H9 (cell line): ENCODE data around the gene SRBD1. TPM values are rescaled to one million over a fixed set of nuclear protein-coding genes. Genes with fewer than 3 reads are reported as not detected.

Experiments used
- DNase-seq: peaks from one replicate; pipeline ENCODE4 v3.0.0-alpha.2; 2017
- H2AFZ ChIP-seq: one replicate; pipeline ENCODE4 v1.6.1; 2013; ENCODE audit warnings: mild to moderate bottlenecking, low read length, control low read depth, moderate library complexity
- H2AK5ac ChIP-seq: 2 replicates; pipeline ENCODE4 v1.6.1; 2013; ENCODE audit warnings: low read length, control low read depth, mixed read lengths; ENCODE audit not compliant: insufficient read length
- H2BK120ac ChIP-seq: one replicate; pipeline ENCODE4 v1.6.1; 2013; ENCODE audit warnings: low read depth, mild to moderate bottlenecking, low read length, control low read depth, inconsistent platforms; ENCODE audit not compliant: poor library complexity, severe bottlenecking
- H2BK12ac ChIP-seq: 2 replicates; pipeline ENCODE4 v1.6.1; 2013; ENCODE audit warnings: low read length, control low read depth, mixed read lengths, low read depth; ENCODE audit not compliant: insufficient read length
- H2BK15ac ChIP-seq: 2 replicates; pipeline ENCODE4 v1.6.1; 2013; ENCODE audit warnings: low read depth, low read length, control low read depth
- H2BK20ac ChIP-seq: one replicate; pipeline ENCODE4 v1.6.1; 2013; ENCODE audit warnings: low read depth, mild to moderate bottlenecking, low read length, control low read depth, inconsistent platforms; ENCODE audit not compliant: poor library complexity, severe bottlenecking
- H2BK5ac ChIP-seq: 2 replicates; pipeline ENCODE4 v1.6.1; 2013; ENCODE audit warnings: low read length, control low read depth, mixed read lengths; ENCODE audit not compliant: insufficient read length
- H3K14ac ChIP-seq: 2 replicates; pipeline ENCODE4 v1.6.1; 2013; ENCODE audit warnings: low read length, control low read depth; ENCODE audit not compliant: insufficient read depth
- H3K18ac ChIP-seq: 2 replicates; pipeline ENCODE4 v1.6.1; 2013; ENCODE audit warnings: low read depth, mild to moderate bottlenecking, mixed read lengths, low read length, control low read depth; ENCODE audit not compliant: insufficient read length
- H3K23ac ChIP-seq: 2 replicates; pipeline ENCODE4 v1.6.1; 2013; ENCODE audit warnings: low read length, control low read depth, mixed read lengths, low read depth; ENCODE audit not compliant: insufficient read length
- H3K23me2 ChIP-seq: 2 replicates; pipeline ENCODE4 v1.6.1; 2013; ENCODE audit warnings: low read depth, mild to moderate bottlenecking, mixed read lengths, low read length, control low read depth; ENCODE audit not compliant: insufficient read length, poor library complexity, severe bottlenecking
- H3K27ac ChIP-seq: 2 replicates; pipeline ENCODE4 v1.5.1; 2013; ENCODE audit warnings: low read length, control low read depth, mixed read lengths, low read depth; ENCODE audit not compliant: insufficient read length
- H3K27me3 ChIP-seq: 2 replicates; pipeline ENCODE4 v1.6.1; 2013; ENCODE audit warnings: low read length, control low read depth, inconsistent platforms; ENCODE audit not compliant: insufficient read depth
- H3K4ac ChIP-seq: 2 replicates; pipeline ENCODE4 v1.6.1; 2013; ENCODE audit warnings: low read depth, mild to moderate bottlenecking, control low read depth, inconsistent platforms, low read length, moderate library complexity
- H3K4me1 ChIP-seq: 2 replicates; pipeline ENCODE4 v1.6.1; 2013; ENCODE audit warnings: low read length, control low read depth, inconsistent platforms; ENCODE audit not compliant: insufficient read depth
- H3K4me2 ChIP-seq: 2 replicates; pipeline ENCODE4 v1.6.1; 2013; ENCODE audit warnings: low read length, control low read depth, mixed read lengths; ENCODE audit not compliant: insufficient read length, insufficient read depth
- H3K56ac ChIP-seq: 2 replicates; pipeline ENCODE4 v1.6.1; 2013; ENCODE audit warnings: low read depth, mild to moderate bottlenecking, mixed read lengths, low read length, control low read depth; ENCODE audit not compliant: insufficient read length
- H3K79me1 ChIP-seq: 2 replicates; pipeline ENCODE4 v1.6.1; 2013; ENCODE audit warnings: low read depth, mild to moderate bottlenecking, moderate library complexity, low read length, control low read depth, inconsistent platforms; ENCODE audit not compliant: insufficient read depth, poor library complexity, severe bottlenecking
- H3K79me2 ChIP-seq: 2 replicates; pipeline ENCODE4 v1.6.1; 2013; ENCODE audit warnings: low read length, control low read depth, inconsistent platforms; ENCODE audit not compliant: insufficient read depth
- H3K9ac ChIP-seq: 2 replicates; pipeline ENCODE4 v1.6.1; 2013; ENCODE audit warnings: low read length, control low read depth, mixed read lengths; ENCODE audit not compliant: insufficient read length; ENCODE audit errors: extremely low read depth
- H3K9me3 ChIP-seq: one replicate; pipeline ENCODE4 v1.6.1; 2013; ENCODE audit warnings: low read depth, low read length, inconsistent platforms; ENCODE audit not compliant: control insufficient read depth
- H3T11ph ChIP-seq: one replicate; pipeline ENCODE4 v1.6.1; 2013; ENCODE audit warnings: mild to moderate bottlenecking, low read length, control low read depth, inconsistent platforms
- H4K20me1 ChIP-seq: one replicate; pipeline ENCODE4 v1.6.1; 2013; ENCODE audit not compliant: control insufficient read depth, insufficient read length, insufficient read depth
- H4K5ac ChIP-seq: 2 replicates; pipeline ENCODE4 v1.6.1; 2013; ENCODE audit warnings: low read depth, mild to moderate bottlenecking, mixed read lengths, low read length, control low read depth; ENCODE audit not compliant: insufficient read length
- H4K8ac ChIP-seq: replicated peaks from 2 replicates; pipeline ENCODE4 v1.6.1; 2013; ENCODE audit warnings: low read length, control low read depth, mixed read lengths, low read depth; ENCODE audit not compliant: insufficient read length
- H4K91ac ChIP-seq: 2 replicates; pipeline ENCODE4 v1.6.1; 2013; ENCODE audit warnings: low read depth, mild to moderate bottlenecking, moderate library complexity, mixed read lengths, low read length, control low read depth; ENCODE audit not compliant: insufficient read length
- H3K27ac Mint-ChIP-seq, 3 experiments: 2 replicates in 2 of 3; 3 replicates in 1 of 3; pipeline ENCODE4 v1.8.0; 2020 to 2021; ENCODE audit warnings: mixed read lengths in 3 of 3, mild to moderate bottlenecking in 1 of 3, moderate library complexity in 1 of 3
- H3K27me3 Mint-ChIP-seq: 2 replicates; pipeline ENCODE4 v1.8.0; 2021; ENCODE audit warnings: low read depth, mild to moderate bottlenecking, moderate library complexity, mixed read lengths
- H3K36me3 Mint-ChIP-seq, 3 experiments: 2 replicates in 2 of 3; 3 replicates in 1 of 3; pipeline ENCODE4 v1.8.0; 2020 to 2021; ENCODE audit warnings: low read depth in 3 of 3, mixed read lengths in 3 of 3; ENCODE audit not compliant: insufficient read depth in 1 of 3
- H3K4me1 Mint-ChIP-seq, 2 experiments: 2 replicates each; pipeline ENCODE4 v1.8.0; 2020; ENCODE audit warnings: mixed read lengths in 2 of 2
- H3K4me3 Mint-ChIP-seq, 2 experiments: 2 replicates in 1 of 2; 3 replicates in 1 of 2; pipeline ENCODE4 v1.8.0; 2020 to 2021; ENCODE audit warnings: mild to moderate bottlenecking in 2 of 2, mixed read lengths in 2 of 2, moderate library complexity in 1 of 2
- H3K9me3 Mint-ChIP-seq, 2 experiments: 2 replicates in 1 of 2; 3 replicates in 1 of 2; pipeline ENCODE4 v1.8.0; 2020; ENCODE audit warnings: mild to moderate bottlenecking in 2 of 2, mixed read lengths in 2 of 2, moderate library complexity in 1 of 2
- WGBS: extraction: QIAGEN DNeasy Blood & Tissue Kit; methylation state at CpG from one replicate; pipeline ENCODE4 v1.1.7; 2013; ENCODE audit warnings: missing lambda C conversion rate, low lambda C conversion rate, mixed read lengths; ENCODE audit not compliant: insufficient read length; ENCODE audit errors: extremely low coverage; 5-methylcytosine and 5-hydroxymethylcytosine counted together
- total RNA-seq: library from RNA; stranded (reverse); gene quantifications from 2 replicates; pipeline ENCODE4 v1.2.1, GENCODE V29; 2021
- TF ChIP-seq, protein P1 (sequence below): fragments of 200-600 bp; sonication (generic); conservative IDR thresholded peaks from 3 replicates; pipeline ENCODE4 v1.8.0; 2021; ENCODE audit warnings: antibody characterized with exemption, mild to moderate bottlenecking

Gene SRBD1
- total RNA-seq, 1 experiment from 2014 or later, result 18.3 TPM

DNA sequence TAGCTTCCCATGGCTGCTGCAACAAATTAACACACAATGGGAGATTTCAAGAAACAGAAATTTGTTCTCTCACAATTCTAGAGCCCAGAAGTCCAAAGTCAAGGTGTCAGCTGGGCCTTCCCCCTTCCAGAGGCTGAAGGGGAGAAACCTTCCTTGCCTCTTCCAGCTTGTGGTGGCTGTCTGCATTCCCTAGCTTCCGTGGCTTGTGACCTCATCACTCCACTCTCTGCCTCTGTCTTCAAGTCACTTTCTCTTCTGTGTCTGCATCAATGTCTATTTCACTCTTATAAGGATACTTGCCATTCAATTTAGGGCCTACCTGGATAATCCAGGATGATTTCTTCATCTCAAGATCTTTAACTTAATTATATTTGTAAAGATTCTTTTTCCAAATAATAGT, 16.8 kb upstream of the SRBD1 start:
- Histone ChIP-seq H3K4ac (no peak overlapping the region), H2BK20ac (no peak overlapping the region), H4K5ac (no peak overlapping the region), H3K23ac (no peak overlapping the region), H2BK12ac (no peak overlapping the region), H3K79me2 (no peaks in the 10 kb centered on the region), H2AFZ (no peak overlapping the region), H3K23me2 (no peaks in the 10 kb centered on the region), H2AK5ac (no peak overlapping the region), H2BK15ac (no peak overlapping the region), H3K18ac (no peak overlapping the region), H4K20me1 (no peaks in the 10 kb centered on the region), H3T11ph (no peak overlapping the region), H3K56ac (no peak overlapping the region), H4K8ac (no peak overlapping the region), H3K79me1 (no peaks in the 10 kb centered on the region), H3K4me1 (no peaks in the 10 kb centered on the region; the same call in 1 of the 2 replicates), H3K9ac (no peak overlapping the region), H3K27me3 (no peaks in the 10 kb centered on the region), H4K91ac (no peak overlapping the region), H2BK5ac (no peak overlapping the region), H3K9me3 (no peaks in the 10 kb centered on the region), H2BK120ac (no peak overlapping the region), H3K27ac (no peak overlapping the region), H3K4me2 (no peak overlapping the region), H3K14ac (no peak overlapping the region)
- no peaks in the 10 kb centered on the region for H3K36me3 Mint-ChIP-seq
- no peak overlapping the region for H3K27ac Mint-ChIP-seq
- peaks cover 16 to 21% of the 10 kb centered on the region in 2 experiments for H3K4me1 Mint-ChIP-seq
- WGBS, result no CpG with 5 or more reads among the region's 1 CpG
- no peak overlapping the region for H3K4me3 Mint-ChIP-seq
- TF ChIP-seq, protein P1, sequence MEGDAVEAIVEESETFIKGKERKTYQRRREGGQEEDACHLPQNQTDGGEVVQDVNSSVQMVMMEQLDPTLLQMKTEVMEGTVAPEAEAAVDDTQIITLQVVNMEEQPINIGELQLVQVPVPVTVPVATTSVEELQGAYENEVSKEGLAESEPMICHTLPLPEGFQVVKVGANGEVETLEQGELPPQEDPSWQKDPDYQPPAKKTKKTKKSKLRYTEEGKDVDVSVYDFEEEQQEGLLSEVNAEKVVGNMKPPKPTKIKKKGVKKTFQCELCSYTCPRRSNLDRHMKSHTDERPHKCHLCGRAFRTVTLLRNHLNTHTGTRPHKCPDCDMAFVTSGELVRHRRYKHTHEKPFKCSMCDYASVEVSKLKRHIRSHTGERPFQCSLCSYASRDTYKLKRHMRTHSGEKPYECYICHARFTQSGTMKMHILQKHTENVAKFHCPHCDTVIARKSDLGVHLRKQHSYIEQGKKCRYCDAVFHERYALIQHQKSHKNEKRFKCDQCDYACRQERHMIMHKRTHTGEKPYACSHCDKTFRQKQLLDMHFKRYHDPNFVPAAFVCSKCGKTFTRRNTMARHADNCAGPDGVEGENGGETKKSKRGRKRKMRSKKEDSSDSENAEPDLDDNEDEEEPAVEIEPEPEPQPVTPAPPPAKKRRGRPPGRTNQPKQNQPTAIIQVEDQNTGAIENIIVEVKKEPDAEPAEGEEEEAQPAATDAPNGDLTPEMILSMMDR, result no peak
- H3K27me3 Mint-ChIP-seq, result no peaks in the 10 kb centered on the region; the same call in 1 of the 2 replicates
- no peaks in the 10 kb centered on the region for H3K9me3 Mint-ChIP-seq
- DNase-seq, result no peak
